Activated CD4-positive, alpha-beta memory T cell treated with anti-CD3 and anti-CD28 coated beads for 36 hours (primary cell): ENCODE measurements around the gene SLC41A1. TPM values are rescaled to one million over a fixed set of nuclear protein-coding genes. Genes with fewer than 3 reads are reported as not detected.

ENCODE experiments used
- CTCF ChIA-PET: fragments of 350-600 bp; sonication (Branson Sonifier 250); formaldehyde crosslinking; loops from one replicate; lab custom pipeline; 2021; ENCODE audit warnings: antibody characterized with exemption, inconsistent platforms; lab: Charles Lee
- POLR2A ChIA-PET: fragments of 350-600 bp; sonication (Branson Sonifier 250); formaldehyde crosslinking; loops from one replicate; lab custom pipeline; 2021; ENCODE audit warnings: antibody characterized with exemption; lab: Charles Lee
- DNase-seq: peaks from one replicate; pipeline ENCODE4 v3.0.0-alpha.2; 2020
- H3K27ac Mint-ChIP-seq: one replicate; pipeline ENCODE4 v1.8.0; 2021; ENCODE audit warnings: mixed read lengths
- H3K27me3 Mint-ChIP-seq: one replicate; pipeline ENCODE4 v1.8.0; 2021; ENCODE audit warnings: mixed read lengths
- H3K36me3 Mint-ChIP-seq: one replicate; pipeline ENCODE4 v1.8.0; 2021; ENCODE audit warnings: mixed read lengths
- H3K4me1 Mint-ChIP-seq: one replicate; pipeline ENCODE4 v1.8.0; 2021; ENCODE audit warnings: low read depth, mixed read lengths
- H3K4me3 Mint-ChIP-seq: one replicate; pipeline ENCODE4 v1.8.0; 2021; ENCODE audit warnings: mild to moderate bottlenecking, mixed read lengths
- H3K9me3 Mint-ChIP-seq: one replicate; pipeline ENCODE4 v1.8.0; 2021; ENCODE audit warnings: mixed read lengths
- intact Hi-C: fragments of 100-400 bp; cut with micrococcal nuclease; formaldehyde crosslinking; loops from one replicate; pipeline ENCODE4 v1.15.1; 2023
- total RNA-seq, 2 experiments: library from RNA; stranded (reverse); gene quantifications; one replicate each; pipeline ENCODE4 v1.2.3, GENCODE V29; 2021

Gene SLC41A1
- total RNA-seq, 2 experiments from 2014 or later = 34.9 to 35.0 TPM

- ChIA-PET CTCF (interaction anchor here (0.5 to 0.9 kb wide), 2 partner anchors 10 to 142 kb away, joined by 3 read pairs; no protein-coding TSS in a partner anchor), POLR2A (no interaction called here)
- Mint-ChIP-seq H3K27me3 (no peaks in the 10 kb centered on the region), H3K27ac (no peak overlapping the region), H3K4me1 (peaks cover 21% of the 10 kb centered on the region), H3K36me3 (peaks cover 9% of the 10 kb centered on the region), H3K9me3 (no peaks in the 10 kb centered on the region), H3K4me3 (no peak overlapping the region)
- DNase-seq = no peak
- intact Hi-C loops = no loop called here
Measured at GRCh38 chr1:205800981-205801703, 11.9 kb downstream of the SLC41A1 start.

GRCh38 chr1:205800427-205800826 is 12.6 kb downstream of the SLC41A1 start:
- POLR2A ChIA-PET = no interaction called here
- no peak overlapping the region for H3K27ac Mint-ChIP-seq

GRCh38 chr1:205798577-205798976 is 14.4 kb downstream of the SLC41A1 start:
- Mint-ChIP-seq H3K27ac (no peak overlapping the region), H3K9me3 (no peaks in the 10 kb centered on the region), H3K4me1 (peaks cover 2% of the 10 kb centered on the region), H3K27me3 (no peaks in the 10 kb centered on the region), H3K4me3 (no peak overlapping the region), H3K36me3 (peaks cover 12% of the 10 kb centered on the region)
- ChIA-PET POLR2A (no interaction called here), CTCF (interaction anchor here (0.7 to 2.5 kb wide), 3 partner anchors 109 to 179 kb away, joined by 3 to 9 read pairs (median 3); no protein-coding TSS in a partner anchor)
- intact Hi-C loops = no loop called here
- DNase-seq = no peak

More at GRCh38 chr1:205800427-205800826, 12.6 kb downstream of the SLC41A1 start:
- CTCF ChIA-PET = interaction anchor here (0.9 to 2.5 kb wide), 4 partner anchors 18 to 177 kb away, joined by 3 to 9 read pairs (median 4); no protein-coding TSS in a partner anchor
- peaks cover 9% of the 10 kb centered on the region for H3K36me3 Mint-ChIP-seq
- peaks cover 14% of the 10 kb centered on the region for H3K4me1 Mint-ChIP-seq
- intact Hi-C loops = no loop called here
- H3K27me3 Mint-ChIP-seq = no peaks in the 10 kb centered on the region
- DNase-seq = no peak
- H3K9me3 Mint-ChIP-seq = no peaks in the 10 kb centered on the region
- H3K4me3 Mint-ChIP-seq = no peak overlapping the region

- peaks cover 18% of the 10 kb centered on the region for H3K36me3 Mint-ChIP-seq
- H3K4me3 Mint-ChIP-seq = no peak overlapping the region
- no peak for DNase-seq
- H3K27me3 Mint-ChIP-seq = no peaks in the 10 kb centered on the region
- H3K9me3 Mint-ChIP-seq = no peaks in the 10 kb centered on the region
- ChIA-PET POLR2A (no interaction called here), CTCF (interaction anchor here (1.6 to 13.1 kb wide), 2 partner anchors 110 to 181 kb away, joined by 3 to 230 read pairs; no protein-coding TSS in a partner anchor)
- H3K4me1 Mint-ChIP-seq = peaks cover 2% of the 10 kb centered on the region
- H3K27ac Mint-ChIP-seq = no peak overlapping the region
- intact Hi-C loops = no loop called here
Measured at GRCh38 chr1:205797168-205797567, 15.8 kb downstream of the SLC41A1 start.

GRCh38 chr1:205794011-205794730 is 18.8 kb downstream of the SLC41A1 start:
- intact Hi-C loops = no loop called here
- H3K9me3 Mint-ChIP-seq = no peaks in the 10 kb centered on the region
- peaks cover 2% of the 10 kb centered on the region for H3K4me1 Mint-ChIP-seq
- H3K4me3 Mint-ChIP-seq = no peak overlapping the region
- POLR2A ChIA-PET = no interaction called here
- H3K36me3 Mint-ChIP-seq = peaks cover 24% of the 10 kb centered on the region
- CTCF ChIA-PET = interaction anchor here (1.8 to 13.1 kb wide), 3 partner anchors 114 to 184 kb away, joined by 6 to 230 read pairs (median 34); no protein-coding TSS in a partner anchor
- H3K27me3 Mint-ChIP-seq = no peaks in the 10 kb centered on the region
- H3K27ac Mint-ChIP-seq = no peak overlapping the region
- no peak for DNase-seq

- H3K4me1 Mint-ChIP-seq = peaks cover 2% of the 10 kb centered on the region
- no peaks in the 10 kb centered on the region for H3K27me3 Mint-ChIP-seq
- no peak for DNase-seq
- ChIA-PET POLR2A (no interaction called here), CTCF (interaction anchor here (1.1 to 13.1 kb wide), 8 partner anchors 11 to 313 kb away, joined by 3 to 230 read pairs (median 11); no protein-coding TSS in a partner anchor)
- H3K4me3 Mint-ChIP-seq = no peak overlapping the region
- H3K27ac Mint-ChIP-seq = no peak overlapping the region
- intact Hi-C loops = no loop called here
- no peaks in the 10 kb centered on the region for H3K9me3 Mint-ChIP-seq
- H3K36me3 Mint-ChIP-seq = peaks cover 22% of the 10 kb centered on the region
Measured at GRCh38 chr1:205792961-205793673, 19.9 kb downstream of the SLC41A1 start.

GRCh38 chr1:205792481-205792881 is 20.5 kb downstream of the SLC41A1 start:
- peaks cover 22% of the 10 kb centered on the region for H3K36me3 Mint-ChIP-seq
- H3K4me1 Mint-ChIP-seq = peaks cover 2% of the 10 kb centered on the region
- CTCF ChIA-PET = interaction anchor here (0.7 to 13.1 kb wide), 25 partner anchors 10 to 313 kb away, joined by 3 to 230 read pairs (median 4); partner anchors contain the start of gene PM20D1
- no peak overlapping the region for H3K4me3 Mint-ChIP-seq
- no peaks in the 10 kb centered on the region for H3K27me3 Mint-ChIP-seq
- no peak overlapping the region for H3K27ac Mint-ChIP-seq
- POLR2A ChIA-PET = interaction anchor here (1.7 kb wide), 1 partner anchor 185 kb away, joined by 9 read pairs; no protein-coding TSS in a partner anchor
- no peaks in the 10 kb centered on the region for H3K9me3 Mint-ChIP-seq
- intact Hi-C loops = no loop called here
- DNase-seq = no peak

GRCh38 chr1:205791568-205792180 is 21.3 kb downstream of the SLC41A1 start:
- POLR2A ChIA-PET = interaction anchor here (1.7 kb wide), 1 partner anchor 185 kb away, joined by 9 read pairs; no protein-coding TSS in a partner anchor
- peak; percentile 73 for DNase-seq
- H3K4me3 Mint-ChIP-seq = no peak overlapping the region
- H3K36me3 Mint-ChIP-seq = peaks cover 21% of the 10 kb centered on the region
- CTCF ChIA-PET = interaction anchor here (0.6 to 13.1 kb wide), 29 partner anchors 9 to 314 kb away, joined by 3 to 230 read pairs (median 4); partner anchors contain the start of gene PM20D1
- no peaks in the 10 kb centered on the region for H3K9me3 Mint-ChIP-seq
- intact Hi-C loops = loop anchor here (1.0 kb wide), 3 partner anchors 117 to 315 kb away; no protein-coding TSS in a partner anchor
- H3K27me3 Mint-ChIP-seq = no peaks in the 10 kb centered on the region
- no peak overlapping the region for H3K27ac Mint-ChIP-seq
- H3K4me1 Mint-ChIP-seq = peaks cover 2% of the 10 kb centered on the region

- ChIA-PET CTCF (interaction anchor here (1.0 to 13.1 kb wide), 3 partner anchors 120 to 191 kb away, joined by 4 to 230 read pairs (median 5); no protein-coding TSS in a partner anchor), POLR2A (no interaction called here)
- Mint-ChIP-seq H3K4me3 (no peak overlapping the region), H3K9me3 (no peaks in the 10 kb centered on the region), H3K4me1 (peaks cover 7% of the 10 kb centered on the region), H3K27me3 (no peaks in the 10 kb centered on the region), H3K27ac (no peak overlapping the region), H3K36me3 (peaks cover 9% of the 10 kb centered on the region)
- intact Hi-C loops = no loop called here
- DNase-seq = no peak
Measured at GRCh38 chr1:205787287-205787916, 25.6 kb downstream of the SLC41A1 start.

- H3K27ac Mint-ChIP-seq = no peak overlapping the region
- ChIA-PET CTCF (interaction anchor here (1.2 to 13.1 kb wide), 3 partner anchors 75 to 192 kb away, joined by 5 to 230 read pairs (median 5); no protein-coding TSS in a partner anchor), POLR2A (no interaction called here)
- H3K9me3 Mint-ChIP-seq = no peaks in the 10 kb centered on the region
- peaks cover 7% of the 10 kb centered on the region for H3K4me1 Mint-ChIP-seq
- no peaks in the 10 kb centered on the region for H3K27me3 Mint-ChIP-seq
- intact Hi-C loops = no loop called here
- peaks cover 8% of the 10 kb centered on the region for H3K36me3 Mint-ChIP-seq
- H3K4me3 Mint-ChIP-seq = no peak overlapping the region
- DNase-seq = no peak
Measured at GRCh38 chr1:205786601-205787000, 26.4 kb downstream of the SLC41A1 start.
